HCT116 (cell line): Measurements from ENCODE around the gene NEK7. TPM values are rescaled to one million over a fixed set of nuclear protein-coding genes. Genes with fewer than 3 reads are reported as not detected.
A peak's percentile ranks its signal among the peaks of the same experiment; 100 is the strongest.

Experiments
- ATAC-seq: fragments of 200-7000 bp; cut with Tn5 transposase; 2 replicates; pipeline ENCODE4 v1.9.1; 2020; ENCODE audit warnings: mild to moderate bottlenecking, moderate library complexity
- BruUV-seq: library from RNA; stranded (reverse); fragments of 400-500 nt; replicated peaks from 2 replicates; lab custom pipeline; 2021; lab: Mats Ljungman, UMichigan
- CTCF ChIA-PET: fragments of 300-600 bp; sonication (Branson Sonifier 250); formaldehyde crosslinking; loops from one replicate; lab custom pipeline; 2021; ENCODE audit warnings: antibody characterized with exemption; lab: Charles Lee
- POLR2A ChIA-PET: fragments of 300-600, 350-600 bp; sonication (Branson Sonifier 250); formaldehyde crosslinking; loops from one replicate; lab custom pipeline; 2021; ENCODE audit warnings: antibody characterized with exemption; lab: Charles Lee
- RAD21 ChIA-PET, 2 experiments: fragments of 300-600 bp; sonication (Branson Sonifier 250); formaldehyde crosslinking; loops; one replicate each; lab custom pipeline; 2023; ENCODE audit warnings: low total read pairs in 2 of 2; ENCODE audit not compliant: uncharacterized antibody in 2 of 2, unreplicated experiment in 2 of 2, low non-redundant PET in 1 of 2; lab: Charles Lee
- DNase-seq: peaks from one replicate; pipeline ENCODE4 v3.0.0-alpha.2; 2010; ENCODE audit warnings: low read depth, low spot score
- H2AFZ ChIP-seq: fragments of 200-600 bp; shearing (Covaris generic), sonication (generic); 2 replicates; pipeline ENCODE4 v1.6.1; 2017; ENCODE audit warnings: low read depth, mixed run types, mixed read lengths, antibody characterized with exemption, low read length; ENCODE audit not compliant: poor library complexity, severe bottlenecking
- H3K27ac ChIP-seq: 2 replicates; pipeline ENCODE4 v1.5.1; 2012; ENCODE audit warnings: low read depth, low read length
- H3K27me3 ChIP-seq: fragments of 200-600 bp; sonication (generic); 2 replicates; pipeline ENCODE4 v1.6.1; 2016; ENCODE audit warnings: mixed run types, low read length, mixed read lengths; ENCODE audit not compliant: insufficient read depth
- H3K36me3 ChIP-seq, 2 experiments: fragments of 200-500 bp in 1 of 2; fragments of 200-600 bp in 1 of 2; sonication (Bioruptor generic) in 1 of 2; sonication (generic) in 1 of 2; 2 replicates each; pipeline versions ENCODE4 v1.5.1 to v1.6.1; 2014 to 2016; ENCODE audit warnings: low read length in 2 of 2, inconsistent platforms in 1 of 2, mixed read lengths in 1 of 2, mixed run types in 1 of 2; ENCODE audit not compliant: insufficient read depth in 2 of 2, control insufficient read depth in 1 of 2
- H3K4me1 ChIP-seq, 2 experiments: fragments of 200-600 bp in 1 of 2; sonication (generic) in 1 of 2; 2 replicates each; pipeline versions ENCODE4 v1.5.1 to v1.6.1; 2012 to 2017; ENCODE audit warnings: low read length in 2 of 2, inconsistent platforms in 1 of 2, mild to moderate bottlenecking in 1 of 2, mixed read lengths in 1 of 2, mixed run types in 1 of 2, moderate library complexity in 1 of 2; ENCODE audit not compliant: insufficient read depth in 2 of 2, control insufficient read depth in 1 of 2
- H3K4me2 ChIP-seq: fragments of 200-600 bp; sonication (generic); 2 replicates; pipeline ENCODE4 v1.6.1; 2017; ENCODE audit warnings: mixed run types, low read length, mixed read lengths
- H3K4me3 ChIP-seq, 2 experiments: fragments of 200-600 bp in 1 of 2; sonication (generic) in 1 of 2; replicated peaks in 1 of 2; 2 replicates each; pipeline ENCODE4 v1.5.1; 2011 to 2016; ENCODE audit warnings: low read length in 2 of 2, control low read depth in 1 of 2, low read depth in 1 of 2, mild to moderate bottlenecking in 1 of 2, mixed read lengths in 1 of 2, mixed run types in 1 of 2
- H3K79me2 ChIP-seq: fragments of 200-600 bp; sonication (generic); 2 replicates; pipeline ENCODE4 v1.6.1; 2017; ENCODE audit warnings: mild to moderate bottlenecking, mixed run types, low read length, moderate library complexity, mixed read lengths; ENCODE audit not compliant: insufficient read depth
- H3K9ac ChIP-seq: fragments of 200-600 bp; sonication (generic); 2 replicates; pipeline ENCODE4 v1.6.1; 2016; ENCODE audit warnings: low read length, mixed read lengths
- H3K9me2 ChIP-seq: fragments of 200-600 bp; sonication (generic), shearing (Covaris generic); 2 replicates; pipeline ENCODE4 v1.6.1; 2017; ENCODE audit warnings: mixed run types, mild to moderate bottlenecking, moderate library complexity; ENCODE audit not compliant: insufficient read depth
- H3K9me3 ChIP-seq, 2 experiments: fragments of 200-500 bp in 1 of 2; fragments of 200-600 bp in 1 of 2; sonication (Bioruptor generic) in 1 of 2; sonication (generic) in 1 of 2; 2 replicates each; pipeline ENCODE4 v1.6.1; 2014 to 2017; ENCODE audit warnings: low read length in 2 of 2, mixed read lengths in 2 of 2, inconsistent platforms in 1 of 2, low read depth in 1 of 2, mild to moderate bottlenecking in 1 of 2, mixed run types in 1 of 2, moderate library complexity in 1 of 2; ENCODE audit not compliant: control insufficient read depth in 1 of 2, insufficient read depth in 1 of 2
- H4K20me1 ChIP-seq: fragments of 200-600 bp; sonication (generic), shearing (Covaris generic); 2 replicates; pipeline ENCODE4 v1.6.1; 2017; ENCODE audit warnings: mixed run types, mild to moderate bottlenecking, moderate library complexity; ENCODE audit not compliant: insufficient read depth
- CEBPB ChIP-seq: IDR thresholded peaks from 2 replicates; pipeline ENCODE4 v1.6.1; 2012; ENCODE audit warnings: low read depth
- FOSL1 ChIP-seq: IDR thresholded peaks from 2 replicates; pipeline ENCODE4 v1.6.1; 2012; ENCODE audit warnings: low read depth
- POLR2A ChIP-seq: IDR thresholded peaks from 2 replicates; pipeline ENCODE4 v1.7.0; 2011; ENCODE audit warnings: borderline replicate concordance; ENCODE audit not compliant: insufficient read depth, insufficient read length; ENCODE audit errors: extremely low read depth
- POLR2AphosphoS5 ChIP-seq: IDR thresholded peaks from 2 replicates; pipeline ENCODE4 v1.6.1; 2011; ENCODE audit warnings: mild to moderate bottlenecking, low read depth, low read length, moderate library complexity
- RAD21 ChIP-seq: IDR thresholded peaks from 2 replicates; pipeline ENCODE4 v1.6.1; 2012; ENCODE audit warnings: low read depth, mild to moderate bottlenecking
- SIN3A ChIP-seq: IDR thresholded peaks from 2 replicates; pipeline ENCODE4 v1.6.1; 2012; ENCODE audit warnings: low read depth
- SP1 ChIP-seq: IDR thresholded peaks from 2 replicates; pipeline ENCODE4 v1.6.1; 2012; ENCODE audit warnings: low read depth
- SRF ChIP-seq: IDR thresholded peaks from 2 replicates; pipeline ENCODE4 v1.6.1; 2012; ENCODE audit warnings: low read depth
- YY1 ChIP-seq: IDR thresholded peaks from 2 replicates; pipeline ENCODE4 v1.6.1; 2011; ENCODE audit warnings: low read length, low read depth, moderate library complexity, mild to moderate bottlenecking; ENCODE audit not compliant: insufficient replicate concordance; ENCODE audit errors: extremely low read depth
- ZFX ChIP-seq: fragments of 450-650 bp; IDR thresholded peaks from 2 replicates; pipeline ENCODE4 v1.6.1; 2017
- intact Hi-C: fragments of 100-400 bp; cut with micrococcal nuclease; formaldehyde crosslinking; loops from 2 replicates; pipeline ENCODE4 v1.10.0; 2022
- total RNA-seq: library from RNA; stranded (reverse); gene quantifications from one replicate; pipeline ENCODE4 v1.2.1, GENCODE V29; 2021; ENCODE audit not compliant: unreplicated experiment
- TF ChIP-seq, protein P1 (sequence below), 3 experiments: fragments of 200-600 bp in 1 of 3; sonication (generic) in 1 of 3; IDR thresholded peaks in 2 of 3; conservative IDR thresholded peaks in 1 of 3; 2 replicates each; pipeline ENCODE4 v1.5.1; 2012 to 2017; ENCODE audit warnings: low read depth in 2 of 3, low read length in 2 of 3, antibody characterized with exemption in 1 of 3, borderline replicate concordance in 1 of 3, control low read depth in 1 of 3, mild to moderate bottlenecking in 1 of 3, mixed read lengths in 1 of 3, mixed run types in 1 of 3, moderate library complexity in 1 of 3; ENCODE audit not compliant: insufficient read depth in 1 of 3
- TF ChIP-seq, protein P2 (sequence below): IDR thresholded peaks from 2 replicates; pipeline ENCODE4 v1.6.1; 2012

NEK7 gene
- total RNA-seq, 1 experiment from 2014 or later = 33.0 TPM

DNA sequence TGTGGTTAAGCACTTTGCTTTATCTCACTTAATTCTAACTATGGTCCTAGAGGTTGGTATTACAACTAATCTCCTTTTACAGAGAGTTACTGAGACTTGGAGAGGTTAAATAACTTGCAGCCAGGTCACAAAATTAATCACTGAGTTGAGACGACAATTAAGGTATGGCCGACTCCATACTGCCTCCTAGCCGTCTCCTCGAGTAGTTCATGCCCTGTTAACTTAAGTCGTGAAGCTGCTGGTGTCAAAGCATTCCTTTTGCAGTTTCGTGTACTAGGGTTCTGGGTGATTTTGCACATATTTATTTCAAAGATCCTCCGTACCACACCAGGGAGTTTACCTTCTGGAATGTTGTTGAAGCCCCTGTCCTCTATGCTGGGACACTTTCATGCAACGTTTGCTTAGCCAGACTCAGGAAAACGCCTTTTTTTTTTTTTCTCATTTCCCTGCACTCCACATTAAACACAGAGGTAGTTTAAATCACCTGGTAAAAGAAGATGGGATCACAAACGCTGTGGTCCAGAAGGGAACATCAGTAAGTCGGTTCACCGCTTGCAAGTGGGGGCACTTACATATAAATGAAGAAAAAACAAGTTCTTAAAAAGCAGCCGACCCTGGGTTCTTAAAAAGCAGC lies 570 bp upstream of the NEK7 start:
- peak overlapping the region; percentile 97 for H3K4me2 ChIP-seq
- ChIA-PET POLR2A (no interaction called here), CTCF (interaction anchor here (0.8 to 1.3 kb wide), 4 partner anchors 15 to 311 kb away, joined by 3 read pairs; no protein-coding TSS in a partner anchor), RAD21 (no interaction called here)
- H2AFZ ChIP-seq = peak overlapping the region; percentile 43
- peak overlapping the region; percentile 75 for H3K9ac ChIP-seq
- H3K36me3 ChIP-seq = no peaks in the 10 kb centered on the region
- TSS peak; percentile 46 for BruUV-seq
- no peaks in the 10 kb centered on the region for H3K9me2 ChIP-seq
- H3K27me3 ChIP-seq = no peaks in the 10 kb centered on the region
- TF ChIP-seq, protein P1, sequence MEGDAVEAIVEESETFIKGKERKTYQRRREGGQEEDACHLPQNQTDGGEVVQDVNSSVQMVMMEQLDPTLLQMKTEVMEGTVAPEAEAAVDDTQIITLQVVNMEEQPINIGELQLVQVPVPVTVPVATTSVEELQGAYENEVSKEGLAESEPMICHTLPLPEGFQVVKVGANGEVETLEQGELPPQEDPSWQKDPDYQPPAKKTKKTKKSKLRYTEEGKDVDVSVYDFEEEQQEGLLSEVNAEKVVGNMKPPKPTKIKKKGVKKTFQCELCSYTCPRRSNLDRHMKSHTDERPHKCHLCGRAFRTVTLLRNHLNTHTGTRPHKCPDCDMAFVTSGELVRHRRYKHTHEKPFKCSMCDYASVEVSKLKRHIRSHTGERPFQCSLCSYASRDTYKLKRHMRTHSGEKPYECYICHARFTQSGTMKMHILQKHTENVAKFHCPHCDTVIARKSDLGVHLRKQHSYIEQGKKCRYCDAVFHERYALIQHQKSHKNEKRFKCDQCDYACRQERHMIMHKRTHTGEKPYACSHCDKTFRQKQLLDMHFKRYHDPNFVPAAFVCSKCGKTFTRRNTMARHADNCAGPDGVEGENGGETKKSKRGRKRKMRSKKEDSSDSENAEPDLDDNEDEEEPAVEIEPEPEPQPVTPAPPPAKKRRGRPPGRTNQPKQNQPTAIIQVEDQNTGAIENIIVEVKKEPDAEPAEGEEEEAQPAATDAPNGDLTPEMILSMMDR (IDR thresholded peaks at IDR 0.05 in 2 of 3, conservative IDR thresholded peaks at IDR 0.05 in 1 of 3; ENCODE audit: borderline replicate concordance in 1 of 3, insufficient read depth in 1 of 3, low read depth in 2 of 3, low read length in 2 of 3) = peak; percentile 55 to 83 (median 74); a peak in 5 of 6 replicates
- TF ChIP-seq SIN3A = no peak
- TF ChIP-seq RAD21 = peak; percentile 57
- H3K27ac ChIP-seq = peak overlapping the region; percentile 81
- no peaks in the 10 kb centered on the region for H3K9me3 ChIP-seq
- peaks cover 8 to 33% of the 10 kb centered on the region in 2 experiments; a peak in 3 of 4 replicates for H3K4me1 ChIP-seq
- ATAC-seq = peak; percentile 35
- intact Hi-C loops = loop anchor here (10.0 kb wide), 1 partner anchor 541 kb away; no protein-coding TSS in a partner anchor
- H3K79me2 ChIP-seq = peaks cover 35% of the 10 kb centered on the region
- peak; percentile 69 for DNase-seq
- no peaks in the 10 kb centered on the region for H4K20me1 ChIP-seq
- peak overlapping the region; percentile 72 to 79 for H3K4me3 ChIP-seq

DNA sequence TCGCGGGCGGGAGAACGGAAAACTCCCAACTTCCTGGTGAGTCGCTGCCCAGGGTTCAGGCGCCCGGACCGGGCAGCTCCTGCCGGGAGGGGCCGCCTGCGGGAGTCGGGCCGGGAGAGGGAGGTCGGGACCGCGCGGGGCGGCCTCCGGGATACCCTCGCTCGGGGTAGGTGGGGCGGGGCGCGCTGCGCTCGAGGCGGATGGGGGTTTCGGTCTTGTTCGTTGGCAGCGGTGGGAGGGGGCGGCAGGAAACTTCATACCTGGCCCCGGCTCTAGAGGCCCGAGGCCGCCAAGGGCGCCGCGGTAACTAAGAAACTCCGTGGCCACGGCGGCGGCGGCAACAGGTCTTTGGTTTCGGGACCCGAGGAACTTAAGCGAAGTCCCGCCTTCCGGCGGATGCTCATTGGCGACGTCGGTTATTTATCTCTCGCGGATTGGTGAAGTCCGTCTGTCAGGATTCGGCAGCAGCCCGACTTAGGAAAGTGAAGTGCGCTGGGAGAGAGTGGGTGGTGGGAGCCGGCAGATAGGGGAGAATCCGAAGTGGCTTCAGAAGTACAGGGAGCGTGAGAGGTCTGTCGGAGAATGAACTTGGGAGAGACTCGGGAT lies 546 bp downstream of the NEK7 start:
- RAD21 ChIA-PET = no interaction called here

More for the DNA sequence above, 546 bp downstream of the NEK7 start:
- peak overlapping the region; percentile 75 for H3K9ac ChIP-seq
- H3K9me2 ChIP-seq = no peaks in the 10 kb centered on the region
- peaks cover 8 to 33% of the 10 kb centered on the region in 2 experiments; a peak in 3 of 4 replicates for H3K4me1 ChIP-seq
- H3K4me3 ChIP-seq = peak overlapping the region; percentile 72 to 79
- DNase-seq (peak; percentile 87), ATAC-seq (peak; percentile 67)
- no peaks in the 10 kb centered on the region for H4K20me1 ChIP-seq
- no peaks in the 10 kb centered on the region for H3K27me3 ChIP-seq
- H3K79me2 ChIP-seq = peaks cover 46% of the 10 kb centered on the region
- CTCF ChIA-PET = interaction anchor here (1.3 kb wide), 1 partner anchor 13 kb away, joined by 3 read pairs; no protein-coding TSS in a partner anchor
- H3K27ac ChIP-seq = peak overlapping the region; percentile 81
- POLR2A ChIA-PET = no interaction called here
- H3K4me2 ChIP-seq = peak overlapping the region; percentile 97
- H3K36me3 ChIP-seq = no peaks in the 10 kb centered on the region
- BruUV-seq = no TSS peak
- H2AFZ ChIP-seq = peak overlapping the region; percentile 62
- no peaks in the 10 kb centered on the region for H3K9me3 ChIP-seq
- intact Hi-C loops = loop anchor here (10.0 kb wide), 1 partner anchor 543 kb away; no protein-coding TSS in a partner anchor
- TF ChIP-seq SIN3A (peak; percentile 23), CEBPB (no peak), YY1 (no peak), SRF (no peak), POLR2AphosphoS5 (peak; percentile 14; the same call in 1 of the 2 replicates), POLR2A (peak; percentile 43), ZFX (peak; percentile 60), FOSL1 (no peak), SP1 (peak; percentile 7; the same call in 1 of the 2 replicates)
- TF ChIP-seq, protein P2, sequence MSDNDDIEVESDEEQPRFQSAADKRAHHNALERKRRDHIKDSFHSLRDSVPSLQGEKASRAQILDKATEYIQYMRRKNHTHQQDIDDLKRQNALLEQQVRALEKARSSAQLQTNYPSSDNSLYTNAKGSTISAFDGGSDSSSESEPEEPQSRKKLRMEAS = no peak; the same call in 1 of the 2 replicates
